GM06990 (cell line): Measurements from ENCODE around the gene SNCB.

Source experiments
- DNase-seq: peaks from one replicate; pipeline ENCODE4 v3.0.0-alpha.2; 2011; ENCODE audit not compliant: insufficient read length; ENCODE audit errors: extremely low read depth
- H3K27me3 ChIP-seq: replicated peaks from 2 replicates; pipeline ENCODE4 v1.6.0; 2011; ENCODE audit warnings: low read length; ENCODE audit not compliant: control insufficient read depth, insufficient read depth
- H3K36me3 ChIP-seq: 2 replicates; pipeline ENCODE4 v1.5.1; 2011; ENCODE audit warnings: low read length; ENCODE audit not compliant: control insufficient read depth, insufficient read depth
- H3K4me3 ChIP-seq: replicated peaks from 2 replicates; pipeline ENCODE4 v1.5.1; 2011; ENCODE audit warnings: low read depth, mild to moderate bottlenecking, control low read depth, low read length
- CTCF ChIP-seq: IDR thresholded peaks from 2 replicates; pipeline ENCODE4 v1.5.1; 2011; ENCODE audit warnings: low read length, control low read depth, mild to moderate bottlenecking, inconsistent platforms; ENCODE audit not compliant: insufficient read depth, poor library complexity, severe bottlenecking

Gene SNCB

GRCh38 chr5:176621661-176622079 is 8.7 kb downstream of the SNCB start:
- H3K36me3 ChIP-seq = no peaks in the 10 kb centered on the region
- no peak for TF ChIP-seq CTCF
- H3K27me3 ChIP-seq = peaks cover 3% of the 10 kb centered on the region
- no peak overlapping the region for H3K4me3 ChIP-seq
- no peak for DNase-seq

- no peaks in the 10 kb centered on the region for H3K36me3 ChIP-seq
- TF ChIP-seq CTCF = no peak
- no peak overlapping the region for H3K4me3 ChIP-seq
- DNase-seq = no peak
- peaks cover 1% of the 10 kb centered on the region for H3K27me3 ChIP-seq
Measured at GRCh38 chr5:176620333-176620981, 9.9 kb downstream of the SNCB start.

- H3K36me3 ChIP-seq = no peaks in the 10 kb centered on the region
- TF ChIP-seq CTCF = no peak
- peaks cover 1% of the 10 kb centered on the region; the same call in 1 of the 2 replicates for H3K27me3 ChIP-seq
- H3K4me3 ChIP-seq = no peak overlapping the region
- DNase-seq = no peak
Measured at GRCh38 chr5:176619569-176620332, 10.6 kb downstream of the SNCB start.

GRCh38 chr5:176619203-176619568 is 11.1 kb downstream of the SNCB start:
- Histone ChIP-seq H3K4me3 (no peak overlapping the region), H3K27me3 (peaks cover 1% of the 10 kb centered on the region; the same call in 1 of the 2 replicates), H3K36me3 (no peaks in the 10 kb centered on the region)
- DNase-seq = peak; percentile 72
- TF ChIP-seq CTCF = peak; percentile 21

- TF ChIP-seq CTCF = no peak
- no peaks in the 10 kb centered on the region for H3K36me3 ChIP-seq
- DNase-seq = no peak
- H3K4me3 ChIP-seq = no peak overlapping the region
- H3K27me3 ChIP-seq = peaks cover 1% of the 10 kb centered on the region; the same call in 1 of the 2 replicates
Measured at GRCh38 chr5:176618783-176619182, 11.6 kb downstream of the SNCB start.
